Neuronal stem cell (in vitro differentiated cells): Measurements from ENCODE around the gene ARF6.

Experiments used
- DNase-seq: peaks from one replicate; pipeline ENCODE4 v3.0.0-alpha.2; 2013; ENCODE audit warnings: low spot score
- H2AFZ ChIP-seq: one replicate; pipeline ENCODE4 v1.6.1; 2013; ENCODE audit warnings: mild to moderate bottlenecking, low read length, inconsistent platforms
- H2AK5ac ChIP-seq: 2 replicates; pipeline ENCODE4 v1.6.1; 2013; ENCODE audit warnings: low read depth, mild to moderate bottlenecking, inconsistent platforms, low read length, moderate library complexity, mixed read lengths
- H2BK120ac ChIP-seq: 2 replicates; pipeline ENCODE4 v1.6.1; 2013; ENCODE audit warnings: low read depth, mild to moderate bottlenecking, inconsistent platforms, low read length, moderate library complexity, mixed read lengths
- H2BK12ac ChIP-seq: one replicate; pipeline ENCODE4 v1.6.1; 2013; ENCODE audit warnings: low read length, inconsistent platforms
- H2BK15ac ChIP-seq: 2 replicates; pipeline ENCODE4 v1.6.1; 2013; ENCODE audit warnings: mild to moderate bottlenecking, low read length, inconsistent platforms, mixed read lengths
- H2BK5ac ChIP-seq: one replicate; pipeline ENCODE4 v1.6.1; 2013; ENCODE audit warnings: inconsistent platforms, mild to moderate bottlenecking, low read length, moderate library complexity
- H3K14ac ChIP-seq: one replicate; pipeline ENCODE4 v1.6.1; 2013; ENCODE audit warnings: low read length, inconsistent platforms
- H3K18ac ChIP-seq: 2 replicates; pipeline ENCODE4 v1.6.1; 2013; ENCODE audit warnings: low read length, inconsistent platforms
- H3K23ac ChIP-seq: 2 replicates; pipeline ENCODE4 v1.6.1; 2013; ENCODE audit warnings: low read depth, mild to moderate bottlenecking, mixed read lengths, low read length, inconsistent platforms; ENCODE audit not compliant: poor library complexity
- H3K27ac ChIP-seq: replicated peaks from 3 replicates; pipeline ENCODE4 v1.5.1; 2013; ENCODE audit warnings: low read length, inconsistent platforms
- H3K27me3 ChIP-seq, 3 experiments: 2 replicates each; pipeline ENCODE4 v1.6.1; 2013; ENCODE audit warnings: low read length in 3 of 3, mild to moderate bottlenecking in 2 of 3, inconsistent platforms in 1 of 3, low read depth in 1 of 3, mixed read lengths in 1 of 3, moderate library complexity in 1 of 3; ENCODE audit not compliant: control insufficient read depth in 3 of 3, insufficient read depth in 3 of 3
- H3K36me3 ChIP-seq, 2 donors: replicated peaks in 1 of 2; 2 replicates each; pipeline ENCODE4 v1.6.1; 2013; ENCODE audit warnings: low read length in 2 of 2; ENCODE audit not compliant: control insufficient read depth in 2 of 2, insufficient read depth in 2 of 2
- H3K4ac ChIP-seq: 2 replicates; pipeline ENCODE4 v1.6.1; 2013; ENCODE audit warnings: inconsistent platforms, mild to moderate bottlenecking, low read length, moderate library complexity
- H3K4me1 ChIP-seq, 2 donors: 1 replicate in 1 of 2; 2 replicates in 1 of 2; pipeline ENCODE4 v1.6.1; 2013; ENCODE audit warnings: low read length in 2 of 2, low read depth in 1 of 2; ENCODE audit not compliant: control insufficient read depth in 2 of 2, insufficient read depth in 1 of 2
- H3K4me2 ChIP-seq: one replicate; pipeline ENCODE4 v1.6.1; 2013; ENCODE audit warnings: mild to moderate bottlenecking, low read length, inconsistent platforms; ENCODE audit not compliant: insufficient read depth, poor library complexity, severe bottlenecking
- H3K4me3 ChIP-seq, 2 donors: 2 replicates each; pipeline ENCODE4 v1.5.1; 2013; ENCODE audit warnings: low read length in 2 of 2, mild to moderate bottlenecking in 2 of 2, inconsistent platforms in 1 of 2, moderate library complexity in 1 of 2
- H3K79me1 ChIP-seq: one replicate; pipeline ENCODE4 v1.6.1; 2013; ENCODE audit warnings: low read depth, mild to moderate bottlenecking, inconsistent platforms, low read length, moderate library complexity
- H3K9ac ChIP-seq: one replicate; pipeline ENCODE4 v1.6.1; 2013; ENCODE audit warnings: mild to moderate bottlenecking, low read depth, low read length, inconsistent platforms; ENCODE audit not compliant: poor library complexity
- H3K9me3 ChIP-seq, 2 donors: replicated peaks in 1 of 2; 2 replicates each; pipeline versions ENCODE3 to v1.6.1; 2013; ENCODE audit warnings: low read length in 2 of 2, mild to moderate bottlenecking in 2 of 2, inconsistent platforms in 1 of 2, low read depth in 1 of 2, mixed read lengths in 1 of 2, moderate library complexity in 1 of 2; ENCODE audit not compliant: control insufficient read depth in 2 of 2, insufficient read depth in 1 of 2
- H4K8ac ChIP-seq: one replicate; pipeline ENCODE4 v1.6.1; 2013; ENCODE audit warnings: low read depth, mild to moderate bottlenecking, inconsistent platforms, low read length, moderate library complexity
- H4K91ac ChIP-seq: one replicate; pipeline ENCODE4 v1.6.1; 2013; ENCODE audit warnings: low read length, low read depth, mild to moderate bottlenecking, inconsistent platforms; ENCODE audit not compliant: poor library complexity
- WGBS, 2 donors: extraction: QIAGEN DNeasy Blood & Tissue Kit; methylation state at CpG; one replicate each; pipeline ENCODE4 v1.1.7; 2013; ENCODE audit warnings: missing lambda C conversion rate in 2 of 2, mixed read lengths in 1 of 2; ENCODE audit not compliant: insufficient read length in 2 of 2, insufficient replicate concordance in 1 of 2; ENCODE audit errors: extremely low coverage in 2 of 2; 5-methylcytosine and 5-hydroxymethylcytosine counted together

The ARF6 gene

GRCh38 chr14:49924852-49925251, 32.0 kb downstream of the ARF6 start:
- H2BK15ac ChIP-seq = no peak overlapping the region
- H3K4me1 ChIP-seq = no peaks in the 10 kb centered on the region
- H2BK120ac ChIP-seq = no peak overlapping the region
- H3K27ac ChIP-seq = no peak overlapping the region
- no peak overlapping the region for H2BK5ac ChIP-seq
- no peak overlapping the region for H3K4ac ChIP-seq
- no peak overlapping the region for H3K23ac ChIP-seq
- H3K36me3 ChIP-seq = no peaks in the 10 kb centered on the region
- H2BK12ac ChIP-seq = no peak overlapping the region
- peaks cover 0 to 3% (median 0%) of the 10 kb centered on the region in 3 experiments for H3K27me3 ChIP-seq
- H4K91ac ChIP-seq = no peak overlapping the region
- H4K8ac ChIP-seq = no peak overlapping the region
- no peak overlapping the region for H2AK5ac ChIP-seq
- no peak overlapping the region for H3K4me2 ChIP-seq
- H2AFZ ChIP-seq = no peak overlapping the region
- no peaks in the 10 kb centered on the region for H3K79me1 ChIP-seq
- no peaks in the 10 kb centered on the region for H3K9me3 ChIP-seq
- H3K14ac ChIP-seq = no peak overlapping the region
- DNase-seq = no peak
- no peak overlapping the region for H3K9ac ChIP-seq
- H3K4me3 ChIP-seq = no peak overlapping the region
- WGBS, 2 donors = no CpG with 5 or more reads among the region's 4 CpGs
- H3K18ac ChIP-seq = no peak overlapping the region

GRCh38 chr14:49926803-49927202, 33.9 kb downstream of the ARF6 start:
- Histone ChIP-seq H3K14ac (no peak overlapping the region), H3K23ac (no peak overlapping the region), H2AK5ac (no peak overlapping the region), H2BK15ac (no peak overlapping the region), H4K8ac (no peak overlapping the region), H3K4me2 (no peak overlapping the region), H2AFZ (no peak overlapping the region), H2BK120ac (no peak overlapping the region), H2BK12ac (no peak overlapping the region), H3K4me3 (no peak overlapping the region), H3K4ac (no peak overlapping the region), H3K9ac (no peak overlapping the region), H3K27me3 (peaks cover 0 to 3% (median 0%) of the 10 kb centered on the region in 3 experiments), H3K79me1 (no peaks in the 10 kb centered on the region), H3K4me1 (no peaks in the 10 kb centered on the region), H3K9me3 (no peaks in the 10 kb centered on the region), H3K27ac (no peak overlapping the region), H4K91ac (no peak overlapping the region), H3K36me3 (no peaks in the 10 kb centered on the region), H3K18ac (no peak overlapping the region), H2BK5ac (no peak overlapping the region)
- no peak for DNase-seq
- WGBS, 2 donors = no CpG with 5 or more reads among the region's 2 CpGs

- Histone ChIP-seq H3K14ac (no peak overlapping the region), H4K8ac (no peak overlapping the region), H3K18ac (no peak overlapping the region), H3K9me3 (no peaks in the 10 kb centered on the region), H3K23ac (no peak overlapping the region), H3K27me3 (peaks cover 0 to 3% (median 0%) of the 10 kb centered on the region in 3 experiments), H2BK15ac (no peak overlapping the region), H3K4me2 (no peak overlapping the region), H3K4ac (no peak overlapping the region), H2BK12ac (no peak overlapping the region), H3K9ac (no peak overlapping the region), H2BK120ac (no peak overlapping the region), H3K4me1 (no peaks in the 10 kb centered on the region), H3K36me3 (no peaks in the 10 kb centered on the region), H3K4me3 (no peak overlapping the region), H3K27ac (no peak overlapping the region), H3K79me1 (no peaks in the 10 kb centered on the region), H2AFZ (no peak overlapping the region), H2AK5ac (no peak overlapping the region), H4K91ac (no peak overlapping the region), H2BK5ac (no peak overlapping the region)
- DNase-seq = no peak
- WGBS, 2 donors = no CpG with 5 or more reads among the region's 2 CpGs
These were observed 35.1 kb downstream of the ARF6 start for GRCh38 chr14:49928015-49928414.

- Histone ChIP-seq H3K9ac (no peak overlapping the region), H2BK12ac (no peak overlapping the region)
- WGBS, 2 donors = no CpG with 5 or more reads among the region's 2 CpGs
These were observed 37.8 kb downstream of the ARF6 start for GRCh38 chr14:49930720-49931119.

More at GRCh38 chr14:49930720-49931119, 37.8 kb downstream of the ARF6 start:
- H2BK5ac ChIP-seq = no peak overlapping the region
- no peaks in the 10 kb centered on the region for H3K27me3 ChIP-seq
- H2AFZ ChIP-seq = no peak overlapping the region
- H2AK5ac ChIP-seq = no peak overlapping the region
- H3K4me2 ChIP-seq = no peak overlapping the region
- H2BK15ac ChIP-seq = no peak overlapping the region
- H2BK120ac ChIP-seq = no peak overlapping the region
- H3K23ac ChIP-seq = no peak overlapping the region
- H3K9me3 ChIP-seq = no peaks in the 10 kb centered on the region
- H3K79me1 ChIP-seq = no peaks in the 10 kb centered on the region
- H3K4ac ChIP-seq = no peak overlapping the region
- H3K4me3 ChIP-seq = no peak overlapping the region
- no peaks in the 10 kb centered on the region for H3K4me1 ChIP-seq
- H4K91ac ChIP-seq = no peak overlapping the region
- H3K27ac ChIP-seq = no peak overlapping the region
- no peak for DNase-seq
- H3K36me3 ChIP-seq = no peaks in the 10 kb centered on the region
- no peak overlapping the region for H3K18ac ChIP-seq
- no peak overlapping the region for H3K14ac ChIP-seq
- H4K8ac ChIP-seq = no peak overlapping the region
